ENCODE measurements around the gene ATG16L2.

ATG16L2 gene

GRCh38 chr11:72821920-72822799 lies 7.9 kb downstream of the ATG16L2 start (continued):
- no peak for TF ChIP-seq ZNF302 (tag by site-specific recombination; IDR thresholded peaks at IDR 0.05; ENCODE audit: low read depth)
- TF ChIP-seq ZNF366 (tag by site-specific recombination; conservative IDR thresholded peaks at IDR 0.05) = no peak
- no peak for TF ChIP-seq ZNF214 (tag by site-specific recombination; IDR thresholded peaks at IDR 0.05; ENCODE audit: borderline replicate concordance)
- TF ChIP-seq, protein P1, sequence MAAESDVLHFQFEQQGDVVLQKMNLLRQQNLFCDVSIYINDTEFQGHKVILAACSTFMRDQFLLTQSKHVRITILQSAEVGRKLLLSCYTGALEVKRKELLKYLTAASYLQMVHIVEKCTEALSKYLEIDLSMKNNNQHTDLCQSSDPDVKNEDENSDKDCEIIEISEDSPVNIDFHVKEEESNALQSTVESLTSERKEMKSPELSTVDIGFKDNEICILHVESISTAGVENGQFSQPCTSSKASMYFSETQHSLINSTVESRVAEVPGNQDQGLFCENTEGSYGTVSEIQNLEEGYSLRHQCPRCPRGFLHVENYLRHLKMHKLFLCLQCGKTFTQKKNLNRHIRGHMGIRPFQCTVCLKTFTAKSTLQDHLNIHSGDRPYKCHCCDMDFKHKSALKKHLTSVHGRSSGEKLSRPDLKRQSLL (tag by site-specific recombination; IDR thresholded peaks at IDR 0.05) = no peak
- no peak for TF ChIP-seq YY2 (tag by site-specific recombination; IDR thresholded peaks at IDR 0.05)
- peak; percentile 47; the same call in 1 of the 2 replicates for TF ChIP-seq ZSCAN30 (tag by site-specific recombination; IDR thresholded peaks at IDR 0.05)
- TF ChIP-seq ZNF600 (tag by site-specific recombination; IDR thresholded peaks at IDR 0.05) = peak; percentile 17; the same call in 1 of the 2 replicates
- TF ChIP-seq FEZF1 (tag by site-specific recombination; IDR thresholded peaks at IDR 0.05) = no peak
- TF ChIP-seq ZNF221 (tag by site-specific recombination; IDR thresholded peaks at IDR 0.05; ENCODE audit: borderline replicate concordance) = no peak
- no peak for TF ChIP-seq ZNF610 (tag by site-specific recombination; IDR thresholded peaks at IDR 0.05; ENCODE audit: borderline replicate concordance)
- no peak for TF ChIP-seq ZNF624 (tag by site-specific recombination; IDR thresholded peaks at IDR 0.05)
- no peak for TF ChIP-seq ZSCAN23 (tag by site-specific recombination; IDR thresholded peaks at IDR 0.05)
- TF ChIP-seq KLF10 (tag by site-specific recombination; IDR thresholded peaks at IDR 0.05) = 0 out of 2 replicates have a peak, but pooled peaks have one; percentile 15
- peak; percentile 95 for TF ChIP-seq ZNF335 (tag by site-specific recombination; conservative IDR thresholded peaks at IDR 0.05)
- TF ChIP-seq, protein P2, sequence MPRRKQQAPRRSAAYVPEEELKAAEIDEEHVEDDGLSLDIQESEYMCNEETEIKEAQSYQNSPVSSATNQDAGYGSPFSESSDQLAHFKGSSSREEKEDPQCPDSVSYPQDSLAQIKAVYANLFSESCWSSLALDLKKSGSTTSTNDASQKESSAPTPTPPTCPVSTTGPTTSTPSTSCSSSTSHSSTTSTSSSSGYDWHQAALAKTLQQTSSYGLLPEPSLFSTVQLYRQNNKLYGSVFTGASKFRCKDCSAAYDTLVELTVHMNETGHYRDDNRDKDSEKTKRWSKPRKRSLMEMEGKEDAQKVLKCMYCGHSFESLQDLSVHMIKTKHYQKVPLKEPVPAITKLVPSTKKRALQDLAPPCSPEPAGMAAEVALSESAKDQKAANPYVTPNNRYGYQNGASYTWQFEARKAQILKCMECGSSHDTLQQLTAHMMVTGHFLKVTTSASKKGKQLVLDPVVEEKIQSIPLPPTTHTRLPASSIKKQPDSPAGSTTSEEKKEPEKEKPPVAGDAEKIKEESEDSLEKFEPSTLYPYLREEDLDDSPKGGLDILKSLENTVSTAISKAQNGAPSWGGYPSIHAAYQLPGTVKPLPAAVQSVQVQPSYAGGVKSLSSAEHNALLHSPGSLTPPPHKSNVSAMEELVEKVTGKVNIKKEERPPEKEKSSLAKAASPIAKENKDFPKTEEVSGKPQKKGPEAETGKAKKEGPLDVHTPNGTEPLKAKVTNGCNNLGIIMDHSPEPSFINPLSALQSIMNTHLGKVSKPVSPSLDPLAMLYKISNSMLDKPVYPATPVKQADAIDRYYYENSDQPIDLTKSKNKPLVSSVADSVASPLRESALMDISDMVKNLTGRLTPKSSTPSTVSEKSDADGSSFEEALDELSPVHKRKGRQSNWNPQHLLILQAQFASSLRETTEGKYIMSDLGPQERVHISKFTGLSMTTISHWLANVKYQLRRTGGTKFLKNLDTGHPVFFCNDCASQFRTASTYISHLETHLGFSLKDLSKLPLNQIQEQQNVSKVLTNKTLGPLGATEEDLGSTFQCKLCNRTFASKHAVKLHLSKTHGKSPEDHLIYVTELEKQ (tag by site-specific recombination; IDR thresholded peaks at IDR 0.05; ENCODE audit: borderline replicate concordance) = no peak
- TF ChIP-seq SP3 (tag by site-specific recombination; IDR thresholded peaks at IDR 0.05) = peak; percentile 76
- no peak for TF ChIP-seq ZNF223 (tag by site-specific recombination; IDR thresholded peaks at IDR 0.05)
- TF ChIP-seq ZBTB17 (tag by site-specific recombination; IDR thresholded peaks at IDR 0.05) = peak; percentile 12; the same call in 1 of the 2 replicates
- TF ChIP-seq, protein P3, sequence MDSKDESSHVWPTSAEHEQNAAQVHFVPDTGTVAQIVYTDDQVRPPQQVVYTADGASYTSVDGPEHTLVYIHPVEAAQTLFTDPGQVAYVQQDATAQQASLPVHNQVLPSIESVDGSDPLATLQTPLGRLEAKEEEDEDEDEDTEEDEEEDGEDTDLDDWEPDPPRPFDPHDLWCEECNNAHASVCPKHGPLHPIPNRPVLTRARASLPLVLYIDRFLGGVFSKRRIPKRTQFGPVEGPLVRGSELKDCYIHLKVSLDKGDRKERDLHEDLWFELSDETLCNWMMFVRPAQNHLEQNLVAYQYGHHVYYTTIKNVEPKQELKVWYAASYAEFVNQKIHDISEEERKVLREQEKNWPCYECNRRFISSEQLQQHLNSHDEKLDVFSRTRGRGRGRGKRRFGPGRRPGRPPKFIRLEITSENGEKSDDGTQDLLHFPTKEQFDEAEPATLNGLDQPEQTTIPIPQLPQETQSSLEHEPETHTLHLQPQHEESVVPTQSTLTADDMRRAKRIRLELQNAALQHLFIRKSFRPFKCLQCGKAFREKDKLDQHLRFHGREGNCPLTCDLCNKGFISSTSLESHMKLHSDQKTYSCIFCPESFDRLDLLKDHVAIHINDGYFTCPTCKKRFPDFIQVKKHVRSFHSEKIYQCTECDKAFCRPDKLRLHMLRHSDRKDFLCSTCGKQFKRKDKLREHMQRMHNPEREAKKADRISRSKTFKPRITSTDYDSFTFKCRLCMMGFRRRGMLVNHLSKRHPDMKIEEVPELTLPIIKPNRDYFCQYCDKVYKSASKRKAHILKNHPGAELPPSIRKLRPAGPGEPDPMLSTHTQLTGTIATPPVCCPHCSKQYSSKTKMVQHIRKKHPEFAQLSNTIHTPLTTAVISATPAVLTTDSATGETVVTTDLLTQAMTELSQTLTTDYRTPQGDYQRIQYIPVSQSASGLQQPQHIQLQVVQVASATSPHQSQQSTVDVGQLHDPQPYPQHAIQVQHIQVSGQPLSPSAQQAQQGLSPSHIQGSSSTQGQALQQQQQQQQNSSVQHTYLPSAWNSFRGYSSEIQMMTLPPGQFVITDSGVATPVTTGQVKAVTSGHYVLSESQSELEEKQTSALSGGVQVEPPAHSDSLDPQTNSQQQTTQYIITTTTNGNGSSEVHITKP (tag by site-specific recombination; IDR thresholded peaks at IDR 0.05) = peak; percentile 92
- TF ChIP-seq KLF1 (tag by site-specific recombination; IDR thresholded peaks at IDR 0.05) = peak; percentile 6; the same call in 1 of the 2 replicates
- TF ChIP-seq ZNF549 (tag by site-specific recombination; IDR thresholded peaks at IDR 0.05) = no peak
- no peak for TF ChIP-seq ZNF398 (tag by site-specific recombination; IDR thresholded peaks at IDR 0.05)
- TF ChIP-seq EGR2 (tag by site-specific recombination; IDR thresholded peaks at IDR 0.05; ENCODE audit: low read depth) = peak; percentile 49
- TF ChIP-seq, protein P4, sequence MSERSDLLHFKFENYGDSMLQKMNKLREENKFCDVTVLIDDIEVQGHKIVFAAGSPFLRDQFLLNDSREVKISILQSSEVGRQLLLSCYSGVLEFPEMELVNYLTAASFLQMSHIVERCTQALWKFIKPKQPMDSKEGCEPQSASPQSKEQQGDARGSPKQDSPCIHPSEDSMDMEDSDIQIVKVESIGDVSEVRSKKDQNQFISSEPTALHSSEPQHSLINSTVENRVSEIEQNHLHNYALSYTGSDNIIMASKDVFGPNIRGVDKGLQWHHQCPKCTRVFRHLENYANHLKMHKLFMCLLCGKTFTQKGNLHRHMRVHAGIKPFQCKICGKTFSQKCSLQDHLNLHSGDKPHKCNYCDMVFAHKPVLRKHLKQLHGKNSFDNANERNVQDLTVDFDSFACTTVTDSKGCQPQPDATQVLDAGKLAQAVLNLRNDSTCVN (tag by site-specific recombination; optimal IDR thresholded peaks at IDR 0.05) = peak; percentile 91
- TF ChIP-seq, protein P5, sequence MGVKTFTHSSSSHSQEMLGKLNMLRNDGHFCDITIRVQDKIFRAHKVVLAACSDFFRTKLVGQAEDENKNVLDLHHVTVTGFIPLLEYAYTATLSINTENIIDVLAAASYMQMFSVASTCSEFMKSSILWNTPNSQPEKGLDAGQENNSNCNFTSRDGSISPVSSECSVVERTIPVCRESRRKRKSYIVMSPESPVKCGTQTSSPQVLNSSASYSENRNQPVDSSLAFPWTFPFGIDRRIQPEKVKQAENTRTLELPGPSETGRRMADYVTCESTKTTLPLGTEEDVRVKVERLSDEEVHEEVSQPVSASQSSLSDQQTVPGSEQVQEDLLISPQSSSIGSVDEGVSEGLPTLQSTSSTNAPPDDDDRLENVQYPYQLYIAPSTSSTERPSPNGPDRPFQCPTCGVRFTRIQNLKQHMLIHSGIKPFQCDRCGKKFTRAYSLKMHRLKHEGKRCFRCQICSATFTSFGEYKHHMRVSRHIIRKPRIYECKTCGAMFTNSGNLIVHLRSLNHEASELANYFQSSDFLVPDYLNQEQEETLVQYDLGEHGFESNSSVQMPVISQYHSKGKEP (tag by site-specific recombination; IDR thresholded peaks at IDR 0.05) = peak; percentile 65

Data from HEK293 (cell line).